HepG2 (cell line): ENCODE results near the gene CYSTM1.

ENCODE experiments used
- ZNF432 ChIP-seq: sonication (generic); formaldehyde crosslinking; IDR thresholded peaks from 2 replicates; pipeline ENCODE4 v1.5.0; 2020; ENCODE audit warnings: missing genetic modification reagents, mild to moderate bottlenecking, borderline replicate concordance
- ZSCAN29 ChIP-seq: sonication (generic); formaldehyde crosslinking; conservative IDR thresholded peaks from 2 replicates; pipeline ENCODE4 v1.4.0; 2020; ENCODE audit warnings: mild to moderate bottlenecking, missing genetic modification reagents
- TF ChIP-seq, protein P1 (sequence below): IDR thresholded peaks from 2 replicates; pipeline ENCODE4 v1.6.1; 2012; ENCODE audit warnings: inconsistent platforms
- TF ChIP-seq, protein P2 (sequence below): sonication (generic); formaldehyde crosslinking; IDR thresholded peaks from 2 replicates; pipeline ENCODE4 v1.5.0; 2020; ENCODE audit warnings: mild to moderate bottlenecking, missing genetic modification reagents, moderate library complexity

DNA sequence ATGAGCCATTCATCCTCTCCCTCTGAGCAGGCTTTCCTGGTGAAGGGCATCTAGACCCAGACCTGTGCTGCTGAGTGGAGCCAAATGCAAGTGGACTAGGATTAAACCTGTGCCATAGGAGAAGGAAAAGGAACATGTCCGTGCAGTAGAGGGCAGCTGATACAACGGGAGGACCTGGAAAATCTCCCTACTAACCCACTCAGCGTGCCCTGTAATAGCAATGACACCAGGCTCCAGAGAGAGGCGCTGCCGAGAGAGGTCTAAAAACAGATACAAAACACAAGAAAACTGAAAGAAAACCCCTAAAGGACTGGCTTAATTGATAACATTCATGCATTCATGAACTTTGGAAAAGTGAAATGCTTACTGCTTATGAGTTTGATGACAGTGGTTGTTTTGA lies 67.1 kb downstream of the CYSTM1 start:
- TF ChIP-seq ZSCAN29 (no peak), ZNF432 (no peak)
- TF ChIP-seq, protein P1, sequence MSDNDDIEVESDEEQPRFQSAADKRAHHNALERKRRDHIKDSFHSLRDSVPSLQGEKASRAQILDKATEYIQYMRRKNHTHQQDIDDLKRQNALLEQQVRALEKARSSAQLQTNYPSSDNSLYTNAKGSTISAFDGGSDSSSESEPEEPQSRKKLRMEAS, result no peak
- TF ChIP-seq, protein P2, sequence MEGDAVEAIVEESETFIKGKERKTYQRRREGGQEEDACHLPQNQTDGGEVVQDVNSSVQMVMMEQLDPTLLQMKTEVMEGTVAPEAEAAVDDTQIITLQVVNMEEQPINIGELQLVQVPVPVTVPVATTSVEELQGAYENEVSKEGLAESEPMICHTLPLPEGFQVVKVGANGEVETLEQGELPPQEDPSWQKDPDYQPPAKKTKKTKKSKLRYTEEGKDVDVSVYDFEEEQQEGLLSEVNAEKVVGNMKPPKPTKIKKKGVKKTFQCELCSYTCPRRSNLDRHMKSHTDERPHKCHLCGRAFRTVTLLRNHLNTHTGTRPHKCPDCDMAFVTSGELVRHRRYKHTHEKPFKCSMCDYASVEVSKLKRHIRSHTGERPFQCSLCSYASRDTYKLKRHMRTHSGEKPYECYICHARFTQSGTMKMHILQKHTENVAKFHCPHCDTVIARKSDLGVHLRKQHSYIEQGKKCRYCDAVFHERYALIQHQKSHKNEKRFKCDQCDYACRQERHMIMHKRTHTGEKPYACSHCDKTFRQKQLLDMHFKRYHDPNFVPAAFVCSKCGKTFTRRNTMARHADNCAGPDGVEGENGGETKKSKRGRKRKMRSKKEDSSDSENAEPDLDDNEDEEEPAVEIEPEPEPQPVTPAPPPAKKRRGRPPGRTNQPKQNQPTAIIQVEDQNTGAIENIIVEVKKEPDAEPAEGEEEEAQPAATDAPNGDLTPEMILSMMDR (CRISPR knock-in tag), result no peak
